Measurements from ENCODE around the gene SPTLC1. TPM values are rescaled to one million over a fixed set of nuclear protein-coding genes. Genes with fewer than 3 reads are reported as not detected.
"Not testable (repeated sequence)": the region's sequence is repeated elsewhere in the genome, so short reads cannot be mapped to it uniquely, and the experiment has no call there.

SPTLC1 gene
- total RNA-seq, 4 donors from 2014 or later: 53.6 to 94.6 (median 68.1) TPM

- H3K4me1 ChIP-seq: peaks cover 0 to 23% (median 7%) of the 10 kb centered on the region in 4 donors
- H3K27ac ChIP-seq: no peak overlapping the region
- H3K27me3 ChIP-seq: peaks cover 0 to 8% of the 10 kb centered on the region in 2 donors
- peak in 1 of 3 donors; percentile 40 for DNase-seq
- no peak for TF ChIP-seq POLR2A (IDR thresholded peaks at IDR 0.05)
- no peak for TF ChIP-seq CTCF (IDR thresholded peaks at IDR 0.05)
- H3K36me3 ChIP-seq: no peaks in the 10 kb centered on the region
- no peaks in the 10 kb centered on the region for H3K9me3 ChIP-seq
- H3K4me3 ChIP-seq: no peak overlapping the region
Measured at GRCh38 chr9:92136184-92136858, 21.1 kb upstream of the SPTLC1 start.

- H3K27ac ChIP-seq: no peak overlapping the region
- H3K4me3 ChIP-seq: no peak overlapping the region
- no peak for TF ChIP-seq POLR2A (IDR thresholded peaks at IDR 0.05)
- TF ChIP-seq CTCF (IDR thresholded peaks at IDR 0.05): no peak
- DNase-seq: peak in 1 of 3 donors; percentile 37
- H3K36me3 ChIP-seq: no peaks in the 10 kb centered on the region
- H3K27me3 ChIP-seq: peaks cover 0 to 3% of the 10 kb centered on the region in 2 donors
- H3K9me3 ChIP-seq: no peaks in the 10 kb centered on the region
- H3K4me1 ChIP-seq: peaks cover 0 to 16% (median 3%) of the 10 kb centered on the region in 4 donors
Measured at GRCh38 chr9:92135576-92135975, 20.4 kb upstream of the SPTLC1 start.

- DNase-seq: peak; percentile 65 to 88 (median 80)
- no peak for TF ChIP-seq POLR2A (IDR thresholded peaks at IDR 0.05)
- peak; percentile 58 to 89 (median 76) for TF ChIP-seq CTCF (IDR thresholded peaks at IDR 0.05)
- Histone ChIP-seq H3K9me3 (no peaks in the 10 kb centered on the region), H3K4me1 (peaks cover 0 to 11% (median 2%) of the 10 kb centered on the region in 4 donors), H3K36me3 (no peaks in the 10 kb centered on the region), H3K27me3 (no peaks in the 10 kb centered on the region), H3K4me3 (no peak overlapping the region), H3K27ac (no peak overlapping the region)
Measured at GRCh38 chr9:92133949-92134604, 18.9 kb upstream of the SPTLC1 start.

GRCh38 chr9:92132913-92133312 is 17.7 kb upstream of the SPTLC1 start:
- not testable (repeated sequence) for H3K36me3 ChIP-seq, H3K9me3 ChIP-seq, H3K27ac ChIP-seq, H3K27me3 ChIP-seq, H3K4me3 ChIP-seq, DNase-seq, H3K4me1 ChIP-seq

- Histone ChIP-seq H3K36me3 (no peaks in the 10 kb centered on the region), H3K27me3 (no peaks in the 10 kb centered on the region), H3K4me1 (peaks cover 0 to 5% (median 0%) of the 10 kb centered on the region in 4 donors), H3K9me3 (no peaks in the 10 kb centered on the region), H3K27ac (no peak overlapping the region), H3K4me3 (no peak overlapping the region)
- peak in 1 of 3 donors; percentile 11 for DNase-seq
- TF ChIP-seq CTCF (IDR thresholded peaks at IDR 0.05) (no peak), POLR2A (IDR thresholded peaks at IDR 0.05) (no peak)
Measured at GRCh38 chr9:92132501-92132900, 17.3 kb upstream of the SPTLC1 start.

- no peaks in the 10 kb centered on the region for H3K27me3 ChIP-seq
- H3K4me1 ChIP-seq: no peaks in the 10 kb centered on the region
- H3K36me3 ChIP-seq: no peaks in the 10 kb centered on the region
- TF ChIP-seq POLR2A (IDR thresholded peaks at IDR 0.05) (no peak), CTCF (IDR thresholded peaks at IDR 0.05) (no peak)
- no peak overlapping the region for H3K27ac ChIP-seq
- H3K9me3 ChIP-seq: no peaks in the 10 kb centered on the region
- DNase-seq: no peak
- H3K4me3 ChIP-seq: no peak overlapping the region
Measured at GRCh38 chr9:92122800-92123199, 7.6 kb upstream of the SPTLC1 start.

Measured in Peyer's patch (tissue), 4 donors.